Panc1 (cell line): ENCODE data around the gene GCN1. TPM values are rescaled to one million over a fixed set of nuclear protein-coding genes. Genes with fewer than 3 reads are reported as not detected.

Experiments used
- ATAC-seq: fragments of 200-7000 bp; cut with Tn5 transposase; 2 replicates; pipeline ENCODE4 v1.9.1; 2020; ENCODE audit warnings: mild to moderate bottlenecking, moderate library complexity
- BruUV-seq: library from RNA; stranded (reverse); fragments of 400-500 nt; replicated peaks from 2 replicates; lab custom pipeline; 2021; lab: Mats Ljungman, UMichigan
- CTCF ChIA-PET: fragments of 300-600 bp; sonication (Branson Sonifier 250); formaldehyde crosslinking; loops from one replicate; lab custom pipeline; 2022; ENCODE audit warnings: antibody characterized with exemption; lab: Charles Lee
- POLR2A ChIA-PET: fragments of 300-600 bp; sonication (Branson Sonifier 250); formaldehyde crosslinking; loops from one replicate; lab custom pipeline; 2022; ENCODE audit warnings: antibody characterized with exemption; lab: Charles Lee
- DNase-seq: peaks from one replicate; pipeline ENCODE4 v3.0.0-alpha.2; 2010; ENCODE audit warnings: low read depth, low spot score
- H3K27ac ChIP-seq: 2 replicates; pipeline ENCODE4 v1.5.1; 2011; ENCODE audit warnings: mild to moderate bottlenecking, low read length, inconsistent platforms
- H3K27me3 ChIP-seq: fragments of 200-500 bp; sonication (Bioruptor generic); 2 replicates; pipeline ENCODE4 v1.6.0; 2014; ENCODE audit warnings: low read length, inconsistent platforms; ENCODE audit not compliant: control insufficient read depth, insufficient read depth
- H3K36me3 ChIP-seq: fragments of 200-500 bp; sonication (Bioruptor generic); 2 replicates; pipeline ENCODE4 v1.5.1; 2014; ENCODE audit warnings: inconsistent platforms, mild to moderate bottlenecking, low read length, moderate library complexity; ENCODE audit not compliant: control insufficient read depth, insufficient read depth
- H3K4me1 ChIP-seq: 2 replicates; pipeline ENCODE4 v1.5.1; 2011; ENCODE audit warnings: inconsistent platforms, mild to moderate bottlenecking, low read length, moderate library complexity; ENCODE audit not compliant: control insufficient read depth, insufficient read depth
- H3K4me3 ChIP-seq, 2 experiments: 2 replicates each; pipeline ENCODE4 v1.5.1; 2011 to 2012; ENCODE audit warnings: low read depth in 2 of 2, low read length in 2 of 2, mild to moderate bottlenecking in 2 of 2, inconsistent platforms in 1 of 2, moderate library complexity in 1 of 2
- H3K9me3 ChIP-seq: fragments of 200-500 bp; sonication (Bioruptor generic); 2 replicates; pipeline ENCODE4 v1.5.1; 2014; ENCODE audit warnings: low read depth, mild to moderate bottlenecking, inconsistent platforms, low read length, moderate library complexity; ENCODE audit not compliant: control insufficient read depth, insufficient read depth
- CTCF ChIP-seq: fragments of 450-650 bp; IDR thresholded peaks from 2 replicates; pipeline ENCODE4 v1.5.1; 2017; ENCODE audit warnings: mild to moderate bottlenecking
- POLR2AphosphoS5 ChIP-seq: IDR thresholded peaks from 2 replicates; pipeline ENCODE4 v1.6.1; 2012; ENCODE audit warnings: mild to moderate bottlenecking, low read depth, low read length, moderate library complexity
- REST ChIP-seq, 2 experiments: IDR thresholded peaks; 2 replicates each; pipeline ENCODE4 v1.6.1; 2011 to 2012; ENCODE audit warnings: low read depth in 2 of 2, control low read depth in 1 of 2, low read length in 1 of 2, mild to moderate bottlenecking in 1 of 2, moderate library complexity in 1 of 2; ENCODE audit not compliant: insufficient read depth in 1 of 2
- SIN3A ChIP-seq: IDR thresholded peaks from 2 replicates; pipeline ENCODE4 v1.6.1; 2012; ENCODE audit warnings: low read depth, mild to moderate bottlenecking, low read length, moderate library complexity, borderline replicate concordance; ENCODE audit not compliant: insufficient read depth
- TCF7L2 ChIP-seq: IDR thresholded peaks from 2 replicates; pipeline ENCODE4 v1.6.1; 2011; ENCODE audit warnings: mild to moderate bottlenecking, low read depth, low read length, inconsistent platforms
- in situ Hi-C: cut with HindIII; loops from 2 replicates; pipeline ENCODE4 v1.10.0; 2016; ENCODE audit warnings: low sequenced_read_pairs, low pct_unique_long_range_greater_than_20kb
- intact Hi-C: fragments of 100-400 bp; cut with micrococcal nuclease; formaldehyde crosslinking; loops from one replicate; pipeline ENCODE4 v1.10.0; 2022; ENCODE audit not compliant: unreplicated experiment
- total RNA-seq: library from RNA; stranded (reverse); gene quantifications from one replicate; pipeline ENCODE4 v1.2.1, GENCODE V29; 2021; ENCODE audit not compliant: unreplicated experiment

GCN1 gene
- total RNA-seq, 1 experiment from 2014 or later = 175 TPM

GRCh38 chr12:120098756-120099470 lies 95.6 kb downstream of the GCN1 start:
- no peak overlapping the region for H3K4me3 ChIP-seq
- H3K27ac ChIP-seq = no peak overlapping the region
- CTCF ChIA-PET = no interaction called here
- in situ Hi-C loops (no loop called here), intact Hi-C loops (no loop called here)
- no peaks in the 10 kb centered on the region for H3K9me3 ChIP-seq
- peaks cover 5% of the 10 kb centered on the region for H3K4me1 ChIP-seq
- DNase-seq = no peak
- no peaks in the 10 kb centered on the region; the same call in 1 of the 2 replicates for H3K36me3 ChIP-seq
- POLR2A ChIA-PET = no interaction called here
- BruUV-seq = no TSS peak
- H3K27me3 ChIP-seq = no peaks in the 10 kb centered on the region
- TF ChIP-seq REST (IDR thresholded peaks at IDR 0.05; ENCODE audit: insufficient read depth in 1 of 2, low read depth in 2 of 2, low read length in 1 of 2) (no peak), POLR2AphosphoS5 (no peak), CTCF (no peak), TCF7L2 (no peak), SIN3A (no peak)
- ATAC-seq = no peak

GRCh38 chr12:120096671-120097202 lies 97.8 kb downstream of the GCN1 start:
- Histone ChIP-seq H3K9me3 (no peaks in the 10 kb centered on the region), H3K27me3 (no peaks in the 10 kb centered on the region), H3K36me3 (no peaks in the 10 kb centered on the region; the same call in 1 of the 2 replicates), H3K4me1 (peaks cover 5% of the 10 kb centered on the region), H3K27ac (no peak overlapping the region), H3K4me3 (no peak overlapping the region)
- TF ChIP-seq POLR2AphosphoS5 (no peak), CTCF (no peak), TCF7L2 (no peak), REST (IDR thresholded peaks at IDR 0.05; ENCODE audit: insufficient read depth in 1 of 2, low read depth in 2 of 2, low read length in 1 of 2) (no peak), SIN3A (no peak)
- in situ Hi-C loops (no loop called here), intact Hi-C loops (no loop called here)
- POLR2A ChIA-PET = no interaction called here
- no peak for ATAC-seq
- BruUV-seq = no TSS peak
- DNase-seq = no peak
- CTCF ChIA-PET = no interaction called here
